Stimulated activated CD4-positive, alpha-beta T cell treated with anti-CD3 and anti-CD28 coated beads, Interleukin-12 subunit alpha, Interleukin-12 subunit beta, amount 100 ng/mL, for 48 hours (primary cell): ENCODE measurements around the gene TMA16.

Experiments used
- DNase-seq, 3 donors: peaks; one replicate each; pipeline ENCODE4 v3.0.0-alpha.2; 2020; ENCODE audit warnings: low read depth in 2 of 3, low spot score in 1 of 3

Gene TMA16

DNA sequence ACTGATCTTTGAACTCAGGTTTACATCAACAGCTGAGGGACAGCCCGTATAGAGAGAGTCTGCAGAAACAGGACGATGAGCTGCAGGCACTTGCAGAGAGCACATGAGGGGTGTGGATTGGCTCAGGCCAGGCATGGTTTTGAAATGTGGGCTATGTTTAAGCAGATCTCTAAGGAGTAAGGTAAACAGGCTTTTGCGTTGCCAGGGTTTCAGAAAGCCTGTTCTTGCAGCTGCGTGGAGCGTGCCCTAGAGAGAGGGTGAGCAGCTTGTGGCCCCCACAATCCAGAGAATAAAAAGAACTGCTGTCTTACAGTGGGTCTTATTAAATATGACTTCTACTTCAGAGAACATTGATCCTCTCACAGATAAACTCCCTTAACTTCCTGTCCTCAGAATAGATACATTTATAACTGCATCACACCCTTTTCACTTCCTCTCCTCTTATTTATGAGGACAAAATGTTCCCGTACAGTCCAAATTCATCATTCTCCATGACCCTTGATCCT is 64.1 kb downstream of the TMA16 start:
- no peak for DNase-seq

DNA sequence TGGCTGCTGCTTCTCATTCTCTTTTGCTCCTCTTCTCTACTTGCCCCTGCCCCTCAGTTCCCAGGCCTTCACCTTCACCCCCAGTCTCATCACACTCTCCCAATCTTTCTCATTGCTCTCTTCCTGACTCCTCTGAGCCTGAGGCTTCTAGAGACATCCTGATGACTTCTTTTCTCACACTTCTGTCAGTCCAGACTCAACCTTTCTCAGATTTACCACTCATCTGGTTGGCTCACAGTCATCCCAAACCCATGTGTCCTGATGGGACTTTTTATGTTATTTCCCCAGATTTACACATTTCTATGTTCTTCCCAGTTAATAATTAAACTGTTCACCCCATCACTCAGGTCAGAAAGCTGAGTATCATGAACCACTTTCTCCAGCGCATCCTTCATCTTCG is 68.0 kb downstream of the TMA16 start:
- no peak for DNase-seq

DNA sequence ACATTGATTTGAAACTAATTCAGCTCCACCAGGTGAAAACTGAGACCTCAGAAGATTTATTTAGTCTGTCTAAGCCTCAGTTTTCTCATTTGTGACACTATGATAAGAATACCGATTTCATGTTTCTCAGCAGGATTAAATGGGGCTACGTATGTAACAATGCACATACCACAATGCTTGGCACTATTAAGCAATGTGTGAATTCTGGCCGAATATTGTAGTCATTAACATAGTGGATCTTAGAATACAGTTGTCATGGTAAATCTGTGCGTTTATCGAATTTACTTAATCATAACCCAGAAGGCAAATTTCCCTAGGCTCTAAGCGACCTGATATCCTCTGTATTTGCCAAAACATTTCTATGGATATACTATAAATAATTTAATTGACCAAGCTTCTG is 69.1 kb downstream of the TMA16 start:
- no peak for DNase-seq

DNA sequence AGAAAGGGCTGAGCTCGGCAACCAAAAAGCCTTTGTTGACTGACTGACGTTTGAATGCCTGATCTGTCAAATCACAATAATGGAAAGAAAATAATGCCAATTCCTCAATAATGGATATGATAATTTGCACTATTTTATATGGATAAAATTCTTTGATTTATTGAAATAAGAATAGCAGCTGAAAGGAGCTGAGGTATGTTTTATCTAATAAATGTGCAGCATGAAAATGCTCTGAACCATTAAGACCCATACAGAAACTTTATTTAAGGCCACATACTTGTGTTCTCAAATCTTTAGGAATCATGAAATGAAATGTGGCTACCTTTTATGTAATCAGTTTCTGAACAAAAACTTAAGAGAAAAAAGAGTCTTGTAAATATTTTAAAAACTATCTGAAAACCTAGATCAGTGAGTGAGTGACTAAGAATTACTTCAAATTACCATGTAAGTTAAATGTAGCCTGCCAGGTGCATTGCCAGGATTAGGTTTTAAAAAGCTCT is 69.8 kb downstream of the TMA16 start:
- no peak for DNase-seq

DNA sequence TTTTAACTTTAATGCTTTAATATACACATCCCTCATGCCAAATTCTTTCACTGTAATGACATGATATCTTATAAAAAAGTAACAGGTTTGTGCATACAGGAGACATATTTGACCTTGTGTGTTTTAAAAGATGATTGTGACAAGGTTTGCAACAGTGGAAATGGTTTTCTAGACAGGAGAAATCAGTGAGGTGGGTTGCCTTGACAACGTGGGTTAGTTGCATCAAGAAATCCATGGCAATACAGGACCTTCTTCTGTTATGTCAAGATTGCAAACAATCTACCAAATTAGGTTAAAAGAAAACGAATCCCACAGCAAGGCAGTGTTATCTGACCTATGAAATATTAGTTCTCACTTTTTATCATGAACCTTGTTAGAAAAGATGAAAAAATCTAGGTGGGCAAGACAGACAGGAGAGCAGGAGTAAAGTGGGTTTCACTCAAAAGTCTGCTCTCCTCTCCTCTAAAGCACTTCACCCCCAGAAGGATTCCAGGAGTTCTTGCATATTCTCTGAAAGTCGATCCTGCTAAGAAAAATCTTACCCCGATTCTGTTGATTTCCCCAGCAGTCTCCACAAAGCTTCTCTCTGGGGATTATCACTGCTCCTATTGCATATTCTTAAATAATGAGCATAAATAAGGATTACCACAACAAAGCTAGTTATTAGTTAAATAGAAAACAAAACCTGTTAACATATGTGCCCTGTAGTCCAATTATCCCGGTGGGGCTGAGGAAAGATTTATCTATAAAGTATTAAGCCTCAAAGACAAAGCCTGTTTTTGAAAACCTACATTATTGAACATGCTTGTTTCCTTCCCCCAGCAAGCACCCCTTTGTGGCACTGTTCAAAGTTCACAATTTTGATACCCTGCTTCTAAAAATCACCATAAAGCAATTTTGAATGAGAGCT is 71.0 kb downstream of the TMA16 start:
- DNase-seq: no peak

DNA sequence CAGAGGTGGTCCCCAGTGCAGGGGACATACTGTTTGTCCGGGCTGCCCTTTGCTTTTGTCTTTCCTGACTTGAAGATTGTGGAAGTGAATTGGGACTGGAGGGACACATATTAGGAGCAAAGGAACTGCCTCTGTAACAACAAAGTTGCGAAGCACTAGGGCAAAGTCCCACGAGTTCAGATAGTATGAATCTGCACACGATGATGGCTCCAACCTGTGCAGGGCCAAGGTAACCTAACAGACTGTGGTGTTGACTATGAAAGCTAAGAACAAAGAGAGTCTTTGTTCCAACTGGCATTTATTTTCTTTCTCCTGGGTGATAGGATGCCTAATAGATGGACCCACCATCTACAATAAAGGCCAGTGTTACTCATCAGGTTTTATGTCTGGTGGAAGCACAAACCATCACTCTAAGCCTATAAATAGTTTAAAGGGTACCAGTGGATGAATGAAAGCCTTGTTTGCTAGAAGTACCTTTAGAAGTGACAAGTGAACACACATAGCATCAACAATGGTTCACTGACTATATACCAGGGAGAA is 71.8 kb downstream of the TMA16 start:
- no peak for DNase-seq

DNA sequence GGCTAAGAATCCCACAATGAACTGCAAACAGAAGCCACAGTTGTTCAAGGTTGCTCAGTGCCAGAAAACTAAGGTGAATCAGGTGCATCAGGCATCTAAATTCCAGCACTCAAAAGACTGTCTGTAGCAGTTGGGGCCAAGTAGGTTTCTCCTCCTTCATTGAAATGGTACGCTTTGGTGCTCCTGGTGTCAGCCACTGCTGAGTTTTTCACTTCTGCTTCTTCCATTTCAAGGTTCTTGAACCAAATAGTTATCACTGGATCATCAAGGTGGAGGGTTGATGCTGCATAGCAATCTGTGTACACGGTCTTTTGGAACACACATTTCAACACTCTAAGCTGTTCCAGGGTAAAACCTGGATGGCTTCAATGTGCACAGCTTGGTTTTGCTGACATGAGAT is 74.4 kb downstream of the TMA16 start:
- no peak for DNase-seq
